HCT116 (cell line): ENCODE data around the gene CCDC107. TPM values are rescaled to one million over a fixed set of nuclear protein-coding genes. Genes with fewer than 3 reads are reported as not detected.
"Not testable (repeated sequence)": the region's sequence is repeated elsewhere in the genome, so short reads cannot be mapped to it uniquely, and the experiment has no call there.

Source experiments
- ATAC-seq: fragments of 200-7000 bp; cut with Tn5 transposase; 2 replicates; pipeline ENCODE4 v1.9.1; 2020; ENCODE audit warnings: mild to moderate bottlenecking, moderate library complexity
- BruUV-seq: library from RNA; stranded (reverse); fragments of 400-500 nt; replicated peaks from 2 replicates; lab custom pipeline; 2021; lab: Mats Ljungman, UMichigan
- CTCF ChIA-PET: fragments of 300-600 bp; sonication (Branson Sonifier 250); formaldehyde crosslinking; loops from one replicate; lab custom pipeline; 2021; ENCODE audit warnings: antibody characterized with exemption; lab: Charles Lee
- POLR2A ChIA-PET: fragments of 300-600, 350-600 bp; sonication (Branson Sonifier 250); formaldehyde crosslinking; loops from one replicate; lab custom pipeline; 2021; ENCODE audit warnings: antibody characterized with exemption; lab: Charles Lee
- RAD21 ChIA-PET, 2 experiments: fragments of 300-600 bp; sonication (Branson Sonifier 250); formaldehyde crosslinking; loops; one replicate each; lab custom pipeline; 2023; ENCODE audit warnings: low total read pairs in 2 of 2; ENCODE audit not compliant: uncharacterized antibody in 2 of 2, unreplicated experiment in 2 of 2, low non-redundant PET in 1 of 2; lab: Charles Lee
- DNase-seq: peaks from one replicate; pipeline ENCODE4 v3.0.0-alpha.2; 2010; ENCODE audit warnings: low read depth, low spot score
- H2AFZ ChIP-seq: fragments of 200-600 bp; shearing (Covaris generic), sonication (generic); 2 replicates; pipeline ENCODE4 v1.6.1; 2017; ENCODE audit warnings: low read depth, mixed run types, mixed read lengths, antibody characterized with exemption, low read length; ENCODE audit not compliant: poor library complexity, severe bottlenecking
- H3K27ac ChIP-seq: 2 replicates; pipeline ENCODE4 v1.5.1; 2012; ENCODE audit warnings: low read depth, low read length
- H3K27me3 ChIP-seq: fragments of 200-600 bp; sonication (generic); 2 replicates; pipeline ENCODE4 v1.6.1; 2016; ENCODE audit warnings: mixed run types, low read length, mixed read lengths; ENCODE audit not compliant: insufficient read depth
- H3K36me3 ChIP-seq, 2 experiments: fragments of 200-500 bp in 1 of 2; fragments of 200-600 bp in 1 of 2; sonication (Bioruptor generic) in 1 of 2; sonication (generic) in 1 of 2; 2 replicates each; pipeline versions ENCODE4 v1.5.1 to v1.6.1; 2014 to 2016; ENCODE audit warnings: low read length in 2 of 2, inconsistent platforms in 1 of 2, mixed read lengths in 1 of 2, mixed run types in 1 of 2; ENCODE audit not compliant: insufficient read depth in 2 of 2, control insufficient read depth in 1 of 2
- H3K4me1 ChIP-seq, 2 experiments: fragments of 200-600 bp in 1 of 2; sonication (generic) in 1 of 2; 2 replicates each; pipeline versions ENCODE4 v1.5.1 to v1.6.1; 2012 to 2017; ENCODE audit warnings: low read length in 2 of 2, inconsistent platforms in 1 of 2, mild to moderate bottlenecking in 1 of 2, mixed read lengths in 1 of 2, mixed run types in 1 of 2, moderate library complexity in 1 of 2; ENCODE audit not compliant: insufficient read depth in 2 of 2, control insufficient read depth in 1 of 2
- H3K4me2 ChIP-seq: fragments of 200-600 bp; sonication (generic); 2 replicates; pipeline ENCODE4 v1.6.1; 2017; ENCODE audit warnings: mixed run types, low read length, mixed read lengths
- H3K4me3 ChIP-seq, 2 experiments: fragments of 200-600 bp in 1 of 2; sonication (generic) in 1 of 2; replicated peaks in 1 of 2; 2 replicates each; pipeline ENCODE4 v1.5.1; 2011 to 2016; ENCODE audit warnings: low read length in 2 of 2, control low read depth in 1 of 2, low read depth in 1 of 2, mild to moderate bottlenecking in 1 of 2, mixed read lengths in 1 of 2, mixed run types in 1 of 2
- H3K79me2 ChIP-seq: fragments of 200-600 bp; sonication (generic); 2 replicates; pipeline ENCODE4 v1.6.1; 2017; ENCODE audit warnings: mild to moderate bottlenecking, mixed run types, low read length, moderate library complexity, mixed read lengths; ENCODE audit not compliant: insufficient read depth
- H3K9ac ChIP-seq: fragments of 200-600 bp; sonication (generic); 2 replicates; pipeline ENCODE4 v1.6.1; 2016; ENCODE audit warnings: low read length, mixed read lengths
- H3K9me2 ChIP-seq: fragments of 200-600 bp; sonication (generic), shearing (Covaris generic); 2 replicates; pipeline ENCODE4 v1.6.1; 2017; ENCODE audit warnings: mixed run types, mild to moderate bottlenecking, moderate library complexity; ENCODE audit not compliant: insufficient read depth
- H3K9me3 ChIP-seq, 2 experiments: fragments of 200-500 bp in 1 of 2; fragments of 200-600 bp in 1 of 2; sonication (Bioruptor generic) in 1 of 2; sonication (generic) in 1 of 2; 2 replicates each; pipeline ENCODE4 v1.6.1; 2014 to 2017; ENCODE audit warnings: low read length in 2 of 2, mixed read lengths in 2 of 2, inconsistent platforms in 1 of 2, low read depth in 1 of 2, mild to moderate bottlenecking in 1 of 2, mixed run types in 1 of 2, moderate library complexity in 1 of 2; ENCODE audit not compliant: control insufficient read depth in 1 of 2, insufficient read depth in 1 of 2
- H4K20me1 ChIP-seq: fragments of 200-600 bp; sonication (generic), shearing (Covaris generic); 2 replicates; pipeline ENCODE4 v1.6.1; 2017; ENCODE audit warnings: mixed run types, mild to moderate bottlenecking, moderate library complexity; ENCODE audit not compliant: insufficient read depth
- intact Hi-C: fragments of 100-400 bp; cut with micrococcal nuclease; formaldehyde crosslinking; loops from 2 replicates; pipeline ENCODE4 v1.10.0; 2022
- total RNA-seq: library from RNA; stranded (reverse); gene quantifications from one replicate; pipeline ENCODE4 v1.2.1, GENCODE V29; 2021; ENCODE audit not compliant: unreplicated experiment
- TF ChIP-seq, protein P1 (sequence below), 3 experiments: fragments of 200-600 bp in 1 of 3; sonication (generic) in 1 of 3; IDR thresholded peaks in 2 of 3; conservative IDR thresholded peaks in 1 of 3; 2 replicates each; pipeline ENCODE4 v1.5.1; 2012 to 2017; ENCODE audit warnings: low read depth in 2 of 3, low read length in 2 of 3, antibody characterized with exemption in 1 of 3, borderline replicate concordance in 1 of 3, control low read depth in 1 of 3, mild to moderate bottlenecking in 1 of 3, mixed read lengths in 1 of 3, mixed run types in 1 of 3, moderate library complexity in 1 of 3; ENCODE audit not compliant: insufficient read depth in 1 of 3

Gene CCDC107
- total RNA-seq, 1 experiment from 2014 or later: 11.1 TPM

DNA sequence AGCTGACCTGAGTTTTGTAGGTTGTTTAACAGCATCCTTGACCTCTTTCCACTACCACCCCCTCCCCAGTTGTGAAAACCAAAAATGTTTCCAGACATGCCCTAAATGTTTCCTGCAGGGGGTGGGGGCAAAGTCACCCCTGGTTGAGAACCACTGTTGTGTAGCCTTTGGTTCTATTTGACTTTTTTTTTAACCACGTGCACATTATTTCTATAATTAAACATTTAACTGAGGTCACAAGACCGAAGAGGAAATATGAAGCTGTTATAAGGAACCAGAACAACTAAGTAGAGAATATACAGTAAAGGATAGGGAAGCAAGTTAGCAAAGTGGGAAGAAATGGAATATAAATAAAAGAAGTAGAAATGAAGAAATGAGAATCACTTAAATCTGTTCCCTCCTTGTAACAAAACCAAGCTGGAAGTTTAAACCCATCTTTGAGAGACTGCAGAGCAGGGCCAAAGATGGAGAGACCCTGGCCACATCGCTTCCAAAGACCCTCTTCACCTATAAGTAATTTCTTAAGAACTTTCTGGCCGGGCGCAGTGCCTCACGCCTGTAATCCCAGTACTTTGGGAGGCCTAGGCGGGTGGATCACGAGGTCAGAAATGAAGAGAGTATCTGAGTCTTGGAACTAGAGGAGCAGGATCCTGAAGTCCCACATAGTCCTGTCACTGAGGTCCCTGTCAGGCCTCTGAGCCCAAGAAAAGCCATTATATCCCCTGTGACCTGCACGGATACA is 21.8 kb upstream of the CCDC107 start (continued):
- TF ChIP-seq, protein P1, sequence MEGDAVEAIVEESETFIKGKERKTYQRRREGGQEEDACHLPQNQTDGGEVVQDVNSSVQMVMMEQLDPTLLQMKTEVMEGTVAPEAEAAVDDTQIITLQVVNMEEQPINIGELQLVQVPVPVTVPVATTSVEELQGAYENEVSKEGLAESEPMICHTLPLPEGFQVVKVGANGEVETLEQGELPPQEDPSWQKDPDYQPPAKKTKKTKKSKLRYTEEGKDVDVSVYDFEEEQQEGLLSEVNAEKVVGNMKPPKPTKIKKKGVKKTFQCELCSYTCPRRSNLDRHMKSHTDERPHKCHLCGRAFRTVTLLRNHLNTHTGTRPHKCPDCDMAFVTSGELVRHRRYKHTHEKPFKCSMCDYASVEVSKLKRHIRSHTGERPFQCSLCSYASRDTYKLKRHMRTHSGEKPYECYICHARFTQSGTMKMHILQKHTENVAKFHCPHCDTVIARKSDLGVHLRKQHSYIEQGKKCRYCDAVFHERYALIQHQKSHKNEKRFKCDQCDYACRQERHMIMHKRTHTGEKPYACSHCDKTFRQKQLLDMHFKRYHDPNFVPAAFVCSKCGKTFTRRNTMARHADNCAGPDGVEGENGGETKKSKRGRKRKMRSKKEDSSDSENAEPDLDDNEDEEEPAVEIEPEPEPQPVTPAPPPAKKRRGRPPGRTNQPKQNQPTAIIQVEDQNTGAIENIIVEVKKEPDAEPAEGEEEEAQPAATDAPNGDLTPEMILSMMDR (IDR thresholded peaks at IDR 0.05 in 2 of 3, conservative IDR thresholded peaks at IDR 0.05 in 1 of 3; ENCODE audit: borderline replicate concordance in 1 of 3, insufficient read depth in 1 of 3, low read depth in 2 of 3, low read length in 2 of 3): no peak

- intact Hi-C loops, CTCF ChIA-PET, H3K4me3 ChIP-seq, H2AFZ ChIP-seq, H3K27me3 ChIP-seq, H3K36me3 ChIP-seq, H3K27ac ChIP-seq, H3K79me2 ChIP-seq, H4K20me1 ChIP-seq, RAD21 ChIA-PET, DNase-seq, ATAC-seq, H3K4me2 ChIP-seq, H3K9ac ChIP-seq, H3K9me2 ChIP-seq, BruUV-seq, H3K4me1 ChIP-seq, H3K9me3 ChIP-seq, POLR2A ChIA-PET: not testable (repeated sequence)
Measured at GRCh38 chr9:35636877-35637246, 21.2 kb upstream of the CCDC107 start.

GRCh38 chr9:35637427-35637955 is 20.6 kb upstream of the CCDC107 start:
- H2AFZ ChIP-seq, H4K20me1 ChIP-seq, H3K4me3 ChIP-seq, H3K9me2 ChIP-seq, POLR2A ChIA-PET, BruUV-seq, CTCF ChIA-PET, H3K36me3 ChIP-seq, H3K9ac ChIP-seq, H3K9me3 ChIP-seq, intact Hi-C loops, H3K79me2 ChIP-seq, H3K27ac ChIP-seq, ATAC-seq, RAD21 ChIA-PET, H3K4me2 ChIP-seq, H3K4me1 ChIP-seq, DNase-seq, H3K27me3 ChIP-seq: not testable (repeated sequence)

- POLR2A ChIA-PET, CTCF ChIA-PET, H3K36me3 ChIP-seq, H3K4me3 ChIP-seq, DNase-seq, H3K79me2 ChIP-seq, H3K9me2 ChIP-seq, ATAC-seq, H3K9ac ChIP-seq, H4K20me1 ChIP-seq, RAD21 ChIA-PET, H3K4me1 ChIP-seq, H3K4me2 ChIP-seq, BruUV-seq, H3K27ac ChIP-seq, intact Hi-C loops, H3K9me3 ChIP-seq, H2AFZ ChIP-seq, H3K27me3 ChIP-seq: not testable (repeated sequence)
Measured at GRCh38 chr9:35638751-35639150, 19.3 kb upstream of the CCDC107 start.
